Adrenal gland (tissue), 5 donors: ENCODE data around the gene ZNF697.

Source experiments
- POLR2A ChIP-seq, 2 donors: fragments of 450-650 bp; IDR thresholded peaks; one replicate each; pipeline ENCODE4 v1.6.1; 2017; ENCODE audit warnings: antibody characterized with exemption in 2 of 2, mild to moderate bottlenecking in 2 of 2, moderate library complexity in 1 of 2
- TF ChIP-seq, protein P1 (sequence below), 6 experiments: fragments of 450-650 bp in 4 of 6; fragments of 200-600 bp in 2 of 6; sonication (generic) in 1 of 6; IDR thresholded peaks; 1 replicate in 5 of 6; 2 replicates in 1 of 6; pipeline versions ENCODE4 v1.5.1 to v1.8.0; 2016 to 2021; ENCODE audit warnings: antibody characterized with exemption in 6 of 6, mild to moderate bottlenecking in 2 of 6, moderate library complexity in 1 of 6
- donor health status: DM: no; HTN: no; CAD: no.

DNA sequence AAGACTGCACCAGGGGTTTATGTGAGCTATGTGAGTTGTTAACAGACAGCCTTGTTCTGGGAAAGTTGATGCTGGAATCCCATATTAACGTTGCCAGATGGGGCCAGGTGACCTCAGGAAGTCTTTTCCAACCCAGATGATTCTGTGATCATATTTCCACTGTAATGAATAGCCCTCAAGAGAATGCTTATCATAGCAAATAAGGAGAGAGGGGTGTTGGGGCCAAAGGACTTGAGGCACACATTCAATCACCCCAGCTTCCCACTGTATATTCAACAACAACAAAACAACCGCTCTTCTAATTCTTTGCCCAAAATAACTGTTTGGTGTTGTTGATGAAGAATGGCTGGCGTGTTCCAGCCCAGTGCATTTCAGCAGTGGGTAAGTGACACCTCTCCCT is 14.1 kb downstream of the ZNF697 start:
- TF ChIP-seq, protein P1, sequence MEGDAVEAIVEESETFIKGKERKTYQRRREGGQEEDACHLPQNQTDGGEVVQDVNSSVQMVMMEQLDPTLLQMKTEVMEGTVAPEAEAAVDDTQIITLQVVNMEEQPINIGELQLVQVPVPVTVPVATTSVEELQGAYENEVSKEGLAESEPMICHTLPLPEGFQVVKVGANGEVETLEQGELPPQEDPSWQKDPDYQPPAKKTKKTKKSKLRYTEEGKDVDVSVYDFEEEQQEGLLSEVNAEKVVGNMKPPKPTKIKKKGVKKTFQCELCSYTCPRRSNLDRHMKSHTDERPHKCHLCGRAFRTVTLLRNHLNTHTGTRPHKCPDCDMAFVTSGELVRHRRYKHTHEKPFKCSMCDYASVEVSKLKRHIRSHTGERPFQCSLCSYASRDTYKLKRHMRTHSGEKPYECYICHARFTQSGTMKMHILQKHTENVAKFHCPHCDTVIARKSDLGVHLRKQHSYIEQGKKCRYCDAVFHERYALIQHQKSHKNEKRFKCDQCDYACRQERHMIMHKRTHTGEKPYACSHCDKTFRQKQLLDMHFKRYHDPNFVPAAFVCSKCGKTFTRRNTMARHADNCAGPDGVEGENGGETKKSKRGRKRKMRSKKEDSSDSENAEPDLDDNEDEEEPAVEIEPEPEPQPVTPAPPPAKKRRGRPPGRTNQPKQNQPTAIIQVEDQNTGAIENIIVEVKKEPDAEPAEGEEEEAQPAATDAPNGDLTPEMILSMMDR (IDR thresholded peaks at IDR 0.05): no peak
- TF ChIP-seq POLR2A (IDR thresholded peaks at IDR 0.05): no peak
